Adrenal gland (tissue), 19 donors: ENCODE data around the gene PTH1R. TPM values are rescaled to one million over a fixed set of nuclear protein-coding genes. Genes with fewer than 3 reads are reported as not detected.
A peak's percentile ranks its signal among the peaks of the same experiment; 100 is the strongest.

ENCODE experiments used
- DNase-seq, 7 donors: peaks; one replicate each; pipeline ENCODE4 v3.0.0-alpha.2; 2019 to 2020
- H3K27ac ChIP-seq, 5 donors: fragments of 200-600 bp; sonication (generic) in 4 of 5; 1 replicate in 3 of 5; 2 replicates in 2 of 5; pipeline versions ENCODE4 v1.5.1 to v1.8.0; 2016 to 2020; ENCODE audit warnings: mild to moderate bottlenecking in 1 of 5
- H3K27me3 ChIP-seq: fragments of 200-600 bp; 2 replicates; pipeline ENCODE4 v1.8.0; 2021
- H3K36me3 ChIP-seq, 2 donors: fragments of 200-600 bp; replicated peaks in 1 of 2; 1 replicate in 1 of 2; 2 replicates in 1 of 2; pipeline versions ENCODE4 v1.5.1 to v1.8.0; 2018 to 2022
- H3K4me1 ChIP-seq, 2 donors: fragments of 200-600 bp; replicated peaks in 1 of 2; 1 replicate in 1 of 2; 2 replicates in 1 of 2; pipeline versions ENCODE4 v1.5.1 to v1.8.0; 2018 to 2021
- H3K4me3 ChIP-seq, 4 donors: fragments of 200-600 bp; sonication (generic) in 3 of 4; one replicate each; pipeline ENCODE4 v1.5.1; 2016 to 2018
- H3K9me3 ChIP-seq, 3 donors: fragments of 200-600 bp; sonication (generic) in 1 of 3; replicated peaks in 1 of 3; 1 replicate in 2 of 3; 2 replicates in 1 of 3; pipeline versions ENCODE4 v1.5.1 to v1.8.0; 2016 to 2021
- POLR2A ChIP-seq, 2 donors: fragments of 450-650 bp; IDR thresholded peaks; one replicate each; pipeline ENCODE4 v1.6.1; 2017; ENCODE audit warnings: antibody characterized with exemption in 2 of 2, mild to moderate bottlenecking in 2 of 2, moderate library complexity in 1 of 2
- WGBS, 4 donors: extraction: QIAGEN DNeasy Blood & Tissue Kit in 2 of 4; methylation state at CpG; one replicate each; pipeline versions ENCODE4 v1.1.5 to v1.1.7; 2013 to 2017; 5-methylcytosine and 5-hydroxymethylcytosine counted together
- intact Hi-C, 2 donors: fragments of 100-400 bp; cut with DNase I; formaldehyde crosslinking; loops; one replicate each; pipeline versions ENCODE4 v1.14.1 to v1.15.0; 2022 to 2023
- long read RNA-seq, 10 donors: library from polyadenylated mRNA in 3 of 10; unstranded in 2 of 10; stranded (forward) in 1 of 10; transcript quantifications; one replicate each; pipeline ENCODE4 v2.0.0 and lab custom pipeline, GENCODE V29; 2021 to 2026
- polyA plus RNA-seq, 3 donors: library from polyadenylated mRNA; stranded (reverse); fragments of 200-250 nt in 2 of 3; fragments of 350-450 nt in 1 of 3; fragmentation: Illumina TruSeq in 1 of 3; extraction: RNeasy Lipid Tissue Mini Kit (QIAGEN cat#74804) in 1 of 3; gene quantifications; one replicate each; pipeline ENCODE4 v1.2.3, GENCODE V29; 2013 to 2014
- total RNA-seq, 9 donors: library from RNA; depleted of rRNA in 4 of 9; stranded (reverse); fragments of >200 nt in 4 of 9; fragments of 120-200 nt in 1 of 9; fragmentation: NEBNext Ultra II Directional in 1 of 9; extraction: Animal tissue kit (Norgen Biotek cat#: 25700) in 1 of 9; gene quantifications; one replicate each; pipeline versions ENCODE4 v1.1.0 to v1.2.4, GENCODE V29; 2013 to 2023
- TF ChIP-seq, protein P1 (sequence below), 6 experiments: fragments of 450-650 bp in 4 of 6; fragments of 200-600 bp in 2 of 6; sonication (generic) in 1 of 6; IDR thresholded peaks; 1 replicate in 5 of 6; 2 replicates in 1 of 6; pipeline versions ENCODE4 v1.5.1 to v1.8.0; 2016 to 2021; ENCODE audit warnings: antibody characterized with exemption in 6 of 6, mild to moderate bottlenecking in 2 of 6, moderate library complexity in 1 of 6
- donor health status: healthy with polysubstance abuse.
- donor health status: Bipolar disorder and iron deficiency.
- donor health status: DM: yes; HTN: yes; CAD: no.
- donor health status: DM: no; HTN: no; CAD: no.
- donor health status: DM: no; HTN: no; CAD: no.
- donor health status: DM: yes; HTN: yes; CAD: no.

PTH1R gene
- total RNA-seq, result 100 to 1,000 TPM in 2 of 9 donors, 10 to 100 TPM in 7; 10.0 to 117 (median 46.8) TPM
- 1,000 to 10,000 TPM in 1 of 3 donors, 100 to 1,000 TPM in 1, 10 to 100 TPM in 1; 10.4 to 1,399 (median 244) TPM for polyA plus RNA-seq
- long read RNA-seq, donor 1, partial matches to known transcripts, result 69 of 112 reads
- long read RNA-seq, donor 1, other reads (novel, unspliced or antisense), result 42 of 112 reads
- long read RNA-seq, donor 2, partial matches to known transcripts, result 0 of 1 reads
- long read RNA-seq, donor 2, other reads (novel, unspliced or antisense), result 0 of 1 reads
- long read RNA-seq, donor 3, partial matches to known transcripts, result 0 of 1 reads
- long read RNA-seq, donor 3, other reads (novel, unspliced or antisense), result 0 of 1 reads
- long read RNA-seq, donor 4, partial matches to known transcripts, result 3 of 7 reads
- long read RNA-seq, donor 4, other reads (novel, unspliced or antisense), result 3 of 7 reads
- long read RNA-seq, donor 5, transcript PTH1R-201 (14 exons, 2,123 nt), result major isoform, 80 of 165 reads
- long read RNA-seq, donor 5, transcript PTH1R-204 (15 exons, 1,914 nt), result minor isoform, 15 of 165 reads
- long read RNA-seq, donor 5, partial matches to known transcripts, result 32 of 165 reads
- long read RNA-seq, donor 5, other reads (novel, unspliced or antisense), result 37 of 165 reads
- long read RNA-seq, donor 6, partial matches to known transcripts, result 3 of 5 reads
- long read RNA-seq, donor 6, other reads (novel, unspliced or antisense), result 0 of 5 reads
- long read RNA-seq, donor 7, result 0 reads
- long read RNA-seq, donor 8, result 0 reads
- long read RNA-seq, donor 9, result 0 reads
- long read RNA-seq, donor 10, result 0 reads

DNA sequence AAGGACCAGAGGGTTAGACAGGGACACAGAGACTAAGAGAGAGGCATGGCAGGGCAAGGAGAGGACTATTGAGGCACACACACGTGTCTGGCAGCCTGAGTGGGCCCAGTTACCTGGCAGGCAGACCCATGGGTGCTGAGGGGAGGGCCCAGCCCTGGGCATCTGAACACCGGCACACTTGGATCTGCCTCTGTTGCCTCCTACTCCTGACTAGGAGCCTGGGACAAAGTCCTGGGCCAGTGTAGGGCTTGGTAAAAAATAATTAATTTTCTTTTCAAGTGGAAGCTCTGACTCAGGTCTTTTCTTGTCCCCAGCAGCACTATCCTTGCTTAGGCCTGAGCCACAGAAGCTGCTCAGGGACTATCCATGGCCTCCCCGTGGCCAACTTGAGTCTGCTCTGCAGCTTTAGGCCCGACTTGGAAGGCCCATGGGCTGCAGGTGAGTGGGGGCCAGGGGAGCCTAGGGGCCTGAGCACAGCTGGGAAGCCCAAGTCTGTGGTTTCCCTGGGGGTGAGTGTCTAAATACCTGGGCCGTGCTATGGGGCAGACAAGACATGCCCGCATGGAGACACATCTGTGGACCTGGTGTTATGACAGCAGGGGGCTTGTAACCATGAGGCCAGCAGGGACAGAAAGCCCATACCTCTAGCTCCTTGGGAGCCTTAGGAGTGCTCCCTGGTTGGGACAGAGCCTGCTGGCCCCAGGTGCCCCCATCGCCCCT is at the start of gene PTH1R:
Gene PTH1R (plus strand): TSS at position 316 of the 720 bp plus-strand sequence. CDS start 5,839 bp downstream, outside the sequence.
- H3K27ac ChIP-seq, result peak within 1 kb of the TSS in 2 of 5 donors; percentile 8 to 55
- DNase-seq, result no peak
- intact Hi-C loops, result no loop called here
- H3K27me3 ChIP-seq, result peaks cover 4% of the 10 kb centered on the region
- H3K36me3 ChIP-seq, result no peaks in the 10 kb centered on the region
- no peaks in the 10 kb centered on the region for H3K9me3 ChIP-seq
- no peak within 1 kb of the TSS for H3K4me3 ChIP-seq
- TF ChIP-seq, protein P1, sequence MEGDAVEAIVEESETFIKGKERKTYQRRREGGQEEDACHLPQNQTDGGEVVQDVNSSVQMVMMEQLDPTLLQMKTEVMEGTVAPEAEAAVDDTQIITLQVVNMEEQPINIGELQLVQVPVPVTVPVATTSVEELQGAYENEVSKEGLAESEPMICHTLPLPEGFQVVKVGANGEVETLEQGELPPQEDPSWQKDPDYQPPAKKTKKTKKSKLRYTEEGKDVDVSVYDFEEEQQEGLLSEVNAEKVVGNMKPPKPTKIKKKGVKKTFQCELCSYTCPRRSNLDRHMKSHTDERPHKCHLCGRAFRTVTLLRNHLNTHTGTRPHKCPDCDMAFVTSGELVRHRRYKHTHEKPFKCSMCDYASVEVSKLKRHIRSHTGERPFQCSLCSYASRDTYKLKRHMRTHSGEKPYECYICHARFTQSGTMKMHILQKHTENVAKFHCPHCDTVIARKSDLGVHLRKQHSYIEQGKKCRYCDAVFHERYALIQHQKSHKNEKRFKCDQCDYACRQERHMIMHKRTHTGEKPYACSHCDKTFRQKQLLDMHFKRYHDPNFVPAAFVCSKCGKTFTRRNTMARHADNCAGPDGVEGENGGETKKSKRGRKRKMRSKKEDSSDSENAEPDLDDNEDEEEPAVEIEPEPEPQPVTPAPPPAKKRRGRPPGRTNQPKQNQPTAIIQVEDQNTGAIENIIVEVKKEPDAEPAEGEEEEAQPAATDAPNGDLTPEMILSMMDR (IDR thresholded peaks at IDR 0.05), result no peak
- TF ChIP-seq POLR2A (IDR thresholded peaks at IDR 0.05), result no peak
- WGBS, 4 donors, result 83 to 88% (median 87%) methylated on average over 2 to 7 of the region's 7 CpGs
- peaks cover 6 to 12% of the 10 kb centered on the region in 2 donors for H3K4me1 ChIP-seq

DNA sequence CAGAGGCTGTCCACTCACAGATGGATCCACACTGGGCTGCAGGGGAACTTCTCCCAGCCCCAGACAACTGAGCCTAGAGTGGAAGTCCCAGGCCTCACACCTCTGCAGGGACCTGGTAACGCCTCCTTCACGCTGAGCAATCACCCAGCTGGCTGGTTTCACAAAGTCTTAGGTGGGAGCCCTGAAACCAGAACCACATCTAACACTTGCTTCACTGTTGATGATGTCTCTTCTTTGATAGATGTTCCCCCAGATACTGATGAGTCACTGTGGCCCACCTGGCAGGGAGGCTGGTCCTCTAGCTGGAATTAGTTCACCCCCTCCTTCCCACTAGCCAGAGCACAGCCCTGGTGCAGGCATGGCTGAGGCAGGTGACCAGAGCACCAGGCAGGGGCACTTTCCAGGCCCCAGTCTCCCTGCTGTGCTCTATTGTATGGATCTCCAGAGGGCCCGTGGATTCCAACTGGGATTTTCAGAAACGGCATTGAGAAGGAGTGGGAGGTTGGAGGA is 47.8 kb upstream of the PTH1R start:
- H3K4me1 ChIP-seq, result no peaks in the 10 kb centered on the region
- WGBS, 4 donors, result 71 to 85% (median 77%) methylated on average over 4 of the region's 4 CpGs
- H3K36me3 ChIP-seq, result no peaks in the 10 kb centered on the region
- no peaks in the 10 kb centered on the region for H3K27me3 ChIP-seq
- H3K4me3 ChIP-seq, result no peak overlapping the region
- no peak for DNase-seq
- no peaks in the 10 kb centered on the region for H3K9me3 ChIP-seq
- intact Hi-C loops, result no loop called here
- TF ChIP-seq, protein P1 (IDR thresholded peaks at IDR 0.05), result no peak
- TF ChIP-seq POLR2A (IDR thresholded peaks at IDR 0.05), result no peak
- no peak overlapping the region for H3K27ac ChIP-seq

DNA sequence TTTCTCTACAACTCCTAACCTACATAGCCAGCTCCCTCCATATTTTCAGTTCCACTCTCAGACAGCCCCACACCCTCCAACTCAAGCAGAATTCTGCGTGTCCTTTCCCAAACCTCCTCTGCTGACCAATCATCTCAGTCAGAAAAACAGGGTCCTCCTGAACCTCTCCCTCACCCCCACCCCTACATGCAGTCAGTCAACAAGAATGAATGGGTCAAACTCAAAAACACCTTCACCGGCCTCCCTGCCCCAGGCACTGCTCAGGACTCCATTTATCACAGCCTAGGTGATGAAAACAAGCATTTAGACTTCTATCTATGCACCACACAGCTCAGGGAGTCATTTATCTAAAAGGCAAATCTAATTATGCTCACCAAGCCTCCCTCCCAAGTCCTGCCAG is 46.7 kb upstream of the PTH1R start:
- H3K36me3 ChIP-seq, result no peaks in the 10 kb centered on the region
- no peaks in the 10 kb centered on the region for H3K9me3 ChIP-seq
- H3K27me3 ChIP-seq, result no peaks in the 10 kb centered on the region
- no peak overlapping the region for H3K4me3 ChIP-seq
- TF ChIP-seq POLR2A (IDR thresholded peaks at IDR 0.05), result no peak
- TF ChIP-seq, protein P1 (IDR thresholded peaks at IDR 0.05), result no peak
- DNase-seq, result no peak
- H3K27ac ChIP-seq, result no peak overlapping the region
- no peaks in the 10 kb centered on the region for H3K4me1 ChIP-seq
- 74 to 87% (median 79%) methylated on average over 2 of the region's 2 CpGs for WGBS, 4 donors
- intact Hi-C loops, result no loop called here

DNA sequence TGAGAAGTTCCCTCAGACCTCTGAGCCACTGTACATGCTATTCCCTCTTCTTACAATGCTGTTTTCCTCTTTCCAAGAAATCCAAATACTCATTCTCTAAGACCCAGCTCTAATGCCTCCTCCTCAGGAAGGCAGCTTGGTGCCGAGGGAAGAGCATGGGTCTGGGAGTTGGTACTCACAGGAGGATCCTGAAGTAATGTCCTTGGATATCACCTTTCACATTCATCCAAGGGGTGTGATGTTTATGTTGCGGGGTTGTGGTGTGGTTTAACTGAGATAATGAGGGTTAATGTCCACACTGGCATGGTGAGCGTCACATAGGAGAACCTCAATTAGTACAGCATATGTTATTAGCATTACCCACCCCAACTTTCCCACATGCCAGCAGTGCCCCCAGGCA is 46.2 kb upstream of the PTH1R start:
- TF ChIP-seq, protein P1 (IDR thresholded peaks at IDR 0.05), result no peak
- TF ChIP-seq POLR2A (IDR thresholded peaks at IDR 0.05), result no peak
- H3K27ac ChIP-seq, result no peak overlapping the region
- no peak overlapping the region for H3K4me3 ChIP-seq
- intact Hi-C loops, result no loop called here
- no peaks in the 10 kb centered on the region for H3K36me3 ChIP-seq
- no peak for DNase-seq
- no peaks in the 10 kb centered on the region for H3K9me3 ChIP-seq
- no peaks in the 10 kb centered on the region for H3K4me1 ChIP-seq
- 92 to 95% (median 93%) methylated on average over 3 of the region's 3 CpGs for whole genome bisulfite sequencing, 4 donors
- no peaks in the 10 kb centered on the region for H3K27me3 ChIP-seq
